NB4 (cell line): Measurements from ENCODE around the gene CADPS2.

Experiments
- DNase-seq: peaks from one replicate; pipeline ENCODE4 v3.0.0; 2010; ENCODE audit warnings: low read depth
- H3K4me3 ChIP-seq: one replicate; pipeline ENCODE4 v1.5.1; 2011; ENCODE audit warnings: mild to moderate bottlenecking, low read depth, low read length, moderate library complexity
- MYC ChIP-seq: IDR thresholded peaks from 2 replicates; pipeline ENCODE4 v1.6.1; 2011; ENCODE audit warnings: low read depth, low read length
- POLR2A ChIP-seq: IDR thresholded peaks from 2 replicates; pipeline ENCODE4 v1.6.1; 2011; ENCODE audit warnings: mild to moderate bottlenecking; ENCODE audit not compliant: insufficient read length; ENCODE audit errors: extremely low read depth
- TF ChIP-seq, protein P1 (sequence below): IDR thresholded peaks from one replicate; pipeline ENCODE4 v1.5.1; 2012; ENCODE audit warnings: low read depth, low read length
- TF ChIP-seq, protein P2 (sequence below): IDR thresholded peaks from 2 replicates; pipeline ENCODE4 v1.6.1; 2011; ENCODE audit warnings: low read depth, low read length

The CADPS2 gene

DNA sequence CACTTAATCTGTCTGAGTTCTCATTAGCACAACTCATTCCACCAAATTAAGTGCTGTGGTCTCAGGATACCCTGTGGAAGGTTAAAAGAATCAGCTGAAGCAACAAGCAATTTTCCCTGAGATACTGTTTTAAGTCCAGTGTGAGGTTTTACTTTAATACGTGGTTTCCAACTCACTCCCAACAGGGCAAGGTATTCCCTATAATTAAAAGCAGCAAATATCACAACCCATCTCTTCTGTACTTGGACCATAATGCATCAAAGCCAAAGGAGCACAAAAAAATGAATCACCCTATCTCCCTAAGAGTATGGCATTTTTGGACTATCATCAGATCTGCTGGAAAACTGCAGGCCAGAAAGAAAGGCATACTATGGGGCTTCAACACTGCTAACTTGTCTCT, 4.9 kb downstream of the CADPS2 start:
- no peak overlapping the region for H3K4me3 ChIP-seq
- DNase-seq: no peak
- no peak for TF ChIP-seq POLR2A

DNA sequence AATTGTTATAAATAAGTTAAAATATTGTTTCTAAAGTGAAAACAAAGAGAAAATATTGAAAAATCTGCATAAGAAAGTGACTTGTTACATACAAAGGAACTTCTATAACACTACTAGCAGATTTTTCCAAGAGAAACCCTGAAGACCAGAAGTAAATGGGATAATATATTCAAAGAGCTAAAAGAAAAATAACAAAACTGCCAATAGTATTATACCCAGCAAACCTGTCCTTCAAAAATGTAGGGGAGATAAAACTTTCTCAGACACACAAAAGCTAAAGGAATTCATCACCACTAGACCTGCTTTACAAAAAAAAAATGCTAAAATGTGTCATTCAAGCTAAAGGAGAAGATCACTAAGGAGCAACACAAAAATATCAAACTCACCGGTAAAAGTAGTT, 17.0 kb downstream of the CADPS2 start:
- DNase-seq: no peak
- H3K4me3 ChIP-seq: no peak overlapping the region
- TF ChIP-seq MYC: no peak
- TF ChIP-seq POLR2A: no peak
- TF ChIP-seq, protein P1, sequence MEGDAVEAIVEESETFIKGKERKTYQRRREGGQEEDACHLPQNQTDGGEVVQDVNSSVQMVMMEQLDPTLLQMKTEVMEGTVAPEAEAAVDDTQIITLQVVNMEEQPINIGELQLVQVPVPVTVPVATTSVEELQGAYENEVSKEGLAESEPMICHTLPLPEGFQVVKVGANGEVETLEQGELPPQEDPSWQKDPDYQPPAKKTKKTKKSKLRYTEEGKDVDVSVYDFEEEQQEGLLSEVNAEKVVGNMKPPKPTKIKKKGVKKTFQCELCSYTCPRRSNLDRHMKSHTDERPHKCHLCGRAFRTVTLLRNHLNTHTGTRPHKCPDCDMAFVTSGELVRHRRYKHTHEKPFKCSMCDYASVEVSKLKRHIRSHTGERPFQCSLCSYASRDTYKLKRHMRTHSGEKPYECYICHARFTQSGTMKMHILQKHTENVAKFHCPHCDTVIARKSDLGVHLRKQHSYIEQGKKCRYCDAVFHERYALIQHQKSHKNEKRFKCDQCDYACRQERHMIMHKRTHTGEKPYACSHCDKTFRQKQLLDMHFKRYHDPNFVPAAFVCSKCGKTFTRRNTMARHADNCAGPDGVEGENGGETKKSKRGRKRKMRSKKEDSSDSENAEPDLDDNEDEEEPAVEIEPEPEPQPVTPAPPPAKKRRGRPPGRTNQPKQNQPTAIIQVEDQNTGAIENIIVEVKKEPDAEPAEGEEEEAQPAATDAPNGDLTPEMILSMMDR: no peak
- TF ChIP-seq, protein P2, sequence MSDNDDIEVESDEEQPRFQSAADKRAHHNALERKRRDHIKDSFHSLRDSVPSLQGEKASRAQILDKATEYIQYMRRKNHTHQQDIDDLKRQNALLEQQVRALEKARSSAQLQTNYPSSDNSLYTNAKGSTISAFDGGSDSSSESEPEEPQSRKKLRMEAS: no peak

DNA sequence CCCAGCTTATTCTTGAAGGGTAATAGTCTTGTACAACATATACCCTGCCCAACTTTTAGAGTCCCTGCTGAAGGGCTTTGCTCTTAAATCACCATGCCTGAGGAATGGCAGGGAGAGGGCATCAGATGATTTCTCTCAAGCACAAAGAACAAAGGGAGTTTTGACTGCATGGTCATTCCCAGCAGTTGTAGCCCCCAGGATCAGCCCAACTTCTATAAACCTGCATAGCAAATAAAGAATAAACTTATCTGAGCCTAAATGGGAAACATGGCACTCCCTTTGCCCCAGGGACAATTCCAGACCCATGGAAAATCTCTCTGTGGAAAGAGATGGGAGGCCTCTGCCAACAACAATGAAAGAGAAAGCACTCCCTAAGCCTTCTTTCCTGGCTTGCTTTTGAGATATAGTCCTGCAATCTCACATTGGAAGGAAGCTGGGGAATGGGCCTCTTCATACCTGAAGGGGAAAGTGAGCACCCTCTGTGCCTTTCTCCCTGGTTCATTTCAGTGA, 18.7 kb downstream of the CADPS2 start:
- no peak for DNase-seq
- H3K4me3 ChIP-seq: no peak overlapping the region
- TF ChIP-seq MYC: no peak
- TF ChIP-seq, protein P1: no peak

DNA sequence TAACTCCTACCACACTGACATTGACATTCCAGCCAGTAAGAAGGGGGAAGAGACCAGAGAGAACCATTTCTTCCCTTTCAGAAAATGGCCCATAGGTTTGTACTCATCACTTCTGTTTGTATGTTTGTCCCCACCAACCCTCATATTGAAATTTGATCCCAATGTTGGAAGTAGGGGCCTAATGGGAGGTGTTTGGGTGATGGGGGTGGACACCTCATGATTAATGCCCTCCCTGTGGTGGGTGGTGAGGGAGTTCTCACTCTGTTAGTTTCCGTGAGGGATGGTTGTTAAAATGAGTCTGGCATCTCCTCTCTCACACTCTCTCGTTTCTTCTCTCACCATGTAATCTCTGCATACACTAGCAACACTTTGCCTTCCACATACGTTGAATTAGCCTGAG, 21.4 kb downstream of the CADPS2 start:
- no peak for DNase-seq
- H3K4me3 ChIP-seq: no peak overlapping the region
- TF ChIP-seq MYC: no peak
- no peak for TF ChIP-seq POLR2A
- TF ChIP-seq, protein P2: no peak

DNA sequence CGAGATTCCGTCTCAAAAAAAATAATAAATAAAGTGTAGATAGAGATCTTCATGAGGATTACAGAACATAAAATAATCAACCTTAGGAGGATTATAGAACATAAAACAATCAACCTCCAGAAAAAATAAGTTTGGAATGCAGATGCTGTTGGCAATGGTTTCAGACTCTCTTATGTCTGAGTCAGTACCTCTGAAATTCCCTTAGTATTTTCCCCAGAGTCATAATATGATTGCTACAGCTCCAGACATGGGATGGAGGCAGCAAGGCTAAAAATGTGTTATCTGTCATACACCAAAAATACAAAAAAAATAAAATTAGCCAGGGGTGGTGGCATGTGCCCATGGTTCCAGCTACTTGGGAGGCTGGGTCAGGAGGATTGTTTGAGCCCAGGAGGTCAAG, 22.2 kb downstream of the CADPS2 start:
- TF ChIP-seq, protein P1: no peak
- TF ChIP-seq, protein P2: no peak
- no peak for TF ChIP-seq MYC
- TF ChIP-seq POLR2A: no peak
- no peak for DNase-seq
- H3K4me3 ChIP-seq: no peak overlapping the region

DNA sequence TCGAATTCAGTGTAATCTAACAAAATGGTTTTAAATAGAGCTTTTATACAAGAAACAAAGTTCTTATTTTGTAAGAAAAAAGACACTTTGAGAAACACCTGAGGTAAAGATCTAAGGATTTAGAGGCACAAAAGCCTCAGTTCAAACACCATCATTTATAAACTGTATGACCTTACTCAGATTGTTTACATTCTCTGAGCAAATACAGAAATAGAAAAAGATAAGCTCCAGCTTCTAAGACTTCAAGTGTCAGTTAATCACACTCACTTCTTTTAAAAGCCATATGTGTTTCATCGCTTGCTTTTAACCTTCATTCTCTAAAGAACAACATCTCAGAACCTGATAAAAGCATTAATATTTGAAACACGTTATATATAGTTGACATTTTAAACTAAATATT, 27.9 kb downstream of the CADPS2 start:
- DNase-seq: no peak
- TF ChIP-seq, protein P2: no peak
- TF ChIP-seq MYC (no peak), POLR2A (no peak)
- TF ChIP-seq, protein P1: no peak

DNA sequence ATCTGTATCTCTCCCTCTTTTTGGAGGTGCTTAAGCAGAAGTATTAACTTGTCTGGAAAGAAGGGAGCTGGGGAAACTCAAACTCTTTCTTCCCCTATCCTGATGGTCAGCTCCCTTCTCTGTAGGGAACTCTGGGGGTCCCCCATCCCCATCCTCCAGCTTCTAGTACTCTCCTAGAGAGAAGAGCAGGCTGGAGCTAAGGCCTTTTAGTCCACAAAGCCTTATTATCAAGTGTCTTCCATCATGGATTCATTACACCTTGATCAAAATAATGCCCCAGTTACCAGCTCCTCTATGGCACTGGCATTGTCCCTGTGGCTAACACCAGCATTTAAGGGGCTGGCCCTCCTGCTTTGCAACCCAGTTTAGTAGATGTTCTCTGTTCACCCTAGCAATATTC, 35.7 kb downstream of the CADPS2 start:
- no peak for DNase-seq
- TF ChIP-seq POLR2A (no peak), MYC (no peak)
- TF ChIP-seq, protein P2: no peak
- TF ChIP-seq, protein P1: no peak
- no peak overlapping the region for H3K4me3 ChIP-seq

More for the DNA sequence above, 27.9 kb downstream of the CADPS2 start:
- H3K4me3 ChIP-seq: no peak overlapping the region
